ENCODE results near the gene SERPINI1.

Gene SERPINI1, protein sequence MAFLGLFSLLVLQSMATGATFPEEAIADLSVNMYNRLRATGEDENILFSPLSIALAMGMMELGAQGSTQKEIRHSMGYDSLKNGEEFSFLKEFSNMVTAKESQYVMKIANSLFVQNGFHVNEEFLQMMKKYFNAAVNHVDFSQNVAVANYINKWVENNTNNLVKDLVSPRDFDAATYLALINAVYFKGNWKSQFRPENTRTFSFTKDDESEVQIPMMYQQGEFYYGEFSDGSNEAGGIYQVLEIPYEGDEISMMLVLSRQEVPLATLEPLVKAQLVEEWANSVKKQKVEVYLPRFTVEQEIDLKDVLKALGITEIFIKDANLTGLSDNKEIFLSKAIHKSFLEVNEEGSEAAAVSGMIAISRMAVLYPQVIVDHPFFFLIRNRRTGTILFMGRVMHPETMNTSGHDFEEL

GRCh38 chr3:167735233-167736138 is at the start of gene SERPINI1:
SERPINI1 (plus strand) TSS chr3:167735721; CDS start chr3:167789129, 53,408 bp downstream.
- peak; percentile 95 for DNase-seq (ENCODE audit: low spot score)

GRCh38 chr3:167691366-167691765 is 44.2 kb upstream of the SERPINI1 start:
- no peak for DNase-seq (ENCODE audit: low spot score)

GRCh38 chr3:167694121-167694520 is 41.4 kb upstream of the SERPINI1 start:
- DNase-seq (ENCODE audit: low spot score), result no peak

GRCh38 chr3:167700046-167700445 is 35.5 kb upstream of the SERPINI1 start:
- no peak for DNase-seq (ENCODE audit: low spot score)

- DNase-seq (ENCODE audit: low spot score), result no peak
Measured at GRCh38 chr3:167700926-167701325, 34.6 kb upstream of the SERPINI1 start.

DNA sequence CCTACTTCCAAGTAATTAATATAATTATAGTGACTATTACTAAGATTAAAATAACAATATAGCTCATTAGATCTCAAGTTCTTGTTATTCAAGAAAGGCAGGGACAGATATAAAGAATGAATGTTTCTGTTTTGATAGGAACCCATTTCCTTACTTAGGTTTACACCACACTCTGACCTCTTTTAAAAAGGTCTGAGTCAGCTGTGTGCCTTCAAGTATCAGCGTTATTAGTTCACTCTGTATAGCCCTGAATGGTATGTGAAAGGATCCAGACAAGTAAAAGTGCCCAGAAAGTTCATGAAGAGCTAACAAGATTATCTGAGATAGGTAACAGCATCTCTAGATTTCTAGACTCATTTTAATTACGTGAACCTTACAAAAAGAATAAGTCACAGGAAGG is 29.7 kb upstream of the SERPINI1 start:
- no peak for DNase-seq (ENCODE audit: low spot score)

GRCh38 chr3:167709690-167710089 is 25.8 kb upstream of the SERPINI1 start:
- DNase-seq (ENCODE audit: low spot score), result no peak

GRCh38 chr3:167710552-167710951 is 25.0 kb upstream of the SERPINI1 start:
- DNase-seq (ENCODE audit: low spot score), result no peak

DNA sequence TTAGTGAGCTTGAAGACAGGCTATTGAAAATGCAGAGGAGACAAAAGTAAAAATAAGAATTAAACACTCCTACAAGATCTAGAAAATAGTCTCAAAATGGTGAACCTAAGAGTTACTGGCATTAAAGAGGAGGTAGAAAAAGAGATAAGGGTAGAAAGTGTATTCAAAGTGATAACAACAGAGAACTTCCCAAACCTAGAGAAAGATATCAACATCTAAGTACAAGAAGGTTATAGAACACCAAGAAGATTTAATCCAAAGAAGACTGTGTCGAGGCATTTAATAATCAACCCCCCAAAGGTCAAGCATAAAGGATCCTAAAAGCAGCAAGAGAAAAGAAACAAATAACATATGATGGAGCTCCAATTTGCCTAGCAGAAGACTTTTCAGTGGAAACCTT is 24.1 kb upstream of the SERPINI1 start:
- DNase-seq (ENCODE audit: low spot score), result no peak

- no peak for DNase-seq (ENCODE audit: low spot score)
Measured at GRCh38 chr3:167712445-167712844, 23.1 kb upstream of the SERPINI1 start.

GRCh38 chr3:167714871-167715270 is 20.6 kb upstream of the SERPINI1 start:
- DNase-seq (ENCODE audit: low spot score), result no peak

DNA sequence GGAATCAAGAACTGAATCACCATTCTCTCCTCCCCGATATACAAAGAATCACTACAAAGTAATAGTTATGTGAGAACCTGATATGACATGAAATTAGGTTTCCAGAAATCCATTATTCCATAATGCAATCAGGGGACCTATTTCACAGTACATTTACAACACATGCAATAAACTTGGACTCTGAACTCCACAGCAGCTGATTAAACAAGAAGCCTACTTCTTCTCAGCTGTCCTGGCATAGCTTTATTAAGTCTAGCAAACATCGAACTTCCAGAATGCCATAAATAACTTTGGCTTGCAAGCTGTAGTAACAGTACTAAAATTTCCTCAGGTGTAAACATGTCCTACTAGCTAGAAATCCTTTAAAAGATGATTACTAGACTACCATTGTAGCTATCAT is 18.6 kb upstream of the SERPINI1 start:
- DNase-seq (ENCODE audit: low spot score), result no peak

GRCh38 chr3:167718582-167718981 is 16.9 kb upstream of the SERPINI1 start:
- DNase-seq (ENCODE audit: low spot score), result no peak

- no peak for DNase-seq (ENCODE audit: low spot score)
Measured at GRCh38 chr3:167723025-167723512, 12.5 kb upstream of the SERPINI1 start.

DNA sequence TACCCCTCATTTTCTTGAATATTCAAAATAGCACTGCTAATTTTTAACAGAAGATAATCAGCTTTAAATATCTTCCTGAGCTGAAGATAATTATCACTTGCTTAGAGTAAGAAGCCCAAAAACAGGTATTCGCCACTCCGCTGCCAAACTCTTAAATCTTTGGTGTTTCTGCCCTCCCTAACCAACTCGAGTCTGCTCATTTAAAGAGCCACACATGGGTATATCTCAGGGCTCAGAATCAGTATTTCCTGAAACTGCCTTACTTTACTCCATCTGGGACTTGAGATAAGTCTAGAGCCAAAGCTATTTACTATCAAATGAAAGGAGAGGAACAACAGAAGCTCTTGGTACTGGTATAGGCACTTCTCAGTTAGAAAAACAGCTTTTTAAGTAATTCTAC is 11.6 kb upstream of the SERPINI1 start:
- DNase-seq (ENCODE audit: low spot score), result no peak

GRCh38 chr3:167728176-167728575 is 7.3 kb upstream of the SERPINI1 start:
- DNase-seq (ENCODE audit: low spot score), result no peak

- DNase-seq (ENCODE audit: low spot score), result no peak
Measured at GRCh38 chr3:167728632-167729323, 6.7 kb upstream of the SERPINI1 start.

GRCh38 chr3:167729591-167729990 is 5.9 kb upstream of the SERPINI1 start:
- DNase-seq (ENCODE audit: low spot score), result no peak

GRCh38 chr3:167731393-167731792 is 4.1 kb upstream of the SERPINI1 start:
- no peak for DNase-seq (ENCODE audit: low spot score)

GRCh38 chr3:167732313-167733065 is 3.0 kb upstream of the SERPINI1 start:
- no peak for DNase-seq (ENCODE audit: low spot score)

GRCh38 chr3:167733961-167734497 is 1.5 kb upstream of the SERPINI1 start:
- no peak for DNase-seq (ENCODE audit: low spot score)

Data from NAMALWA (cell line).